ENCODE results near the gene RIN1. TPM values are rescaled to one million over a fixed set of nuclear protein-coding genes. Genes with fewer than 3 reads are reported as not detected.
A peak's percentile ranks its signal among the peaks of the same experiment; 100 is the strongest.

RIN1 gene
- total RNA-seq, 2 donors from 2014 or later = 1.6 to 3.4 TPM

- H3K36me3 Mint-ChIP-seq (ENCODE audit: low read depth) = peaks cover 57% of the 10 kb centered on the region
- no peaks in the 10 kb centered on the region for H3K9me3 Mint-ChIP-seq
- peak overlapping the region; percentile 95 for H3K4me3 Mint-ChIP-seq
- H3K27ac Mint-ChIP-seq = peak overlapping the region; percentile 98
- H3K27me3 Mint-ChIP-seq = no peaks in the 10 kb centered on the region
- peaks cover 17% of the 10 kb centered on the region for H3K4me1 Mint-ChIP-seq
- ATAC-seq (replicated peaks) = no peak
These were observed 6.9 kb upstream of the RIN1 start for GRCh38 chr11:66343176-66343575.

- Mint-ChIP-seq H3K4me1 (peaks cover 18% of the 10 kb centered on the region), H3K27ac (no peak overlapping the region), H3K9me3 (no peaks in the 10 kb centered on the region), H3K4me3 (no peak overlapping the region), H3K27me3 (no peaks in the 10 kb centered on the region), H3K36me3 (ENCODE audit: low read depth) (peaks cover 62% of the 10 kb centered on the region)
- no peak for ATAC-seq (replicated peaks)
These were observed 5.4 kb upstream of the RIN1 start for GRCh38 chr11:66341502-66342126.

GRCh38 chr11:66340596-66341501, 4.6 kb upstream of the RIN1 start:
- Mint-ChIP-seq H3K4me3 (no peak overlapping the region), H3K36me3 (ENCODE audit: low read depth) (peaks cover 67% of the 10 kb centered on the region), H3K27me3 (no peaks in the 10 kb centered on the region), H3K9me3 (no peaks in the 10 kb centered on the region), H3K4me1 (peaks cover 24% of the 10 kb centered on the region), H3K27ac (no peak overlapping the region)
- ATAC-seq (replicated peaks) = no peak

GRCh38 chr11:66339686-66340483, 3.7 kb upstream of the RIN1 start:
- H3K4me3 Mint-ChIP-seq = no peak overlapping the region
- H3K27ac Mint-ChIP-seq = no peak overlapping the region
- peaks cover 63% of the 10 kb centered on the region for H3K36me3 Mint-ChIP-seq (ENCODE audit: low read depth)
- no peaks in the 10 kb centered on the region for H3K27me3 Mint-ChIP-seq
- ATAC-seq (replicated peaks) = no peak
- H3K9me3 Mint-ChIP-seq = no peaks in the 10 kb centered on the region
- peaks cover 24% of the 10 kb centered on the region for H3K4me1 Mint-ChIP-seq

GRCh38 chr11:66339162-66339675, 3.0 kb upstream of the RIN1 start:
- Mint-ChIP-seq H3K27ac (peak overlapping the region; percentile 75), H3K4me3 (no peak overlapping the region), H3K36me3 (ENCODE audit: low read depth) (peaks cover 60% of the 10 kb centered on the region), H3K9me3 (no peaks in the 10 kb centered on the region), H3K27me3 (no peaks in the 10 kb centered on the region), H3K4me1 (peaks cover 24% of the 10 kb centered on the region)
- ATAC-seq (replicated peaks) = no peak

GRCh38 chr11:66338276-66339161, 2.3 kb upstream of the RIN1 start:
- H3K9me3 Mint-ChIP-seq = no peaks in the 10 kb centered on the region
- H3K4me3 Mint-ChIP-seq = no peak overlapping the region
- H3K27me3 Mint-ChIP-seq = no peaks in the 10 kb centered on the region
- H3K4me1 Mint-ChIP-seq = peaks cover 21% of the 10 kb centered on the region
- H3K27ac Mint-ChIP-seq = peak overlapping the region; percentile 75
- peaks cover 60% of the 10 kb centered on the region for H3K36me3 Mint-ChIP-seq (ENCODE audit: low read depth)
- no peak for ATAC-seq (replicated peaks)

GRCh38 chr11:66337103-66337899, 1.1 kb upstream of the RIN1 start:
- Mint-ChIP-seq H3K4me3 (peak overlapping the region; percentile 73), H3K36me3 (ENCODE audit: low read depth) (peaks cover 50% of the 10 kb centered on the region)

GRCh38 chr11:66335531-66336233, 552 bp downstream of the RIN1 start:
- peak overlapping the region; percentile 92 for H3K27ac Mint-ChIP-seq
- H3K9me3 Mint-ChIP-seq = no peaks in the 10 kb centered on the region
- H3K4me3 Mint-ChIP-seq = peak overlapping the region; percentile 73
- peaks cover 34% of the 10 kb centered on the region for H3K36me3 Mint-ChIP-seq (ENCODE audit: low read depth)
- ATAC-seq (replicated peaks) = no peak
- H3K4me1 Mint-ChIP-seq = peaks cover 12% of the 10 kb centered on the region
- H3K27me3 Mint-ChIP-seq = no peaks in the 10 kb centered on the region

More at GRCh38 chr11:66337103-66337899, 1.1 kb upstream of the RIN1 start:
- Mint-ChIP-seq H3K27ac (peak overlapping the region; percentile 92), H3K9me3 (no peaks in the 10 kb centered on the region), H3K4me1 (peaks cover 12% of the 10 kb centered on the region), H3K27me3 (no peaks in the 10 kb centered on the region)
- no peak for ATAC-seq (replicated peaks)

GRCh38 chr11:66334605-66335442, 1.4 kb downstream of the RIN1 start:
- H3K9me3 Mint-ChIP-seq = no peaks in the 10 kb centered on the region
- H3K4me1 Mint-ChIP-seq = peaks cover 12% of the 10 kb centered on the region
- peak overlapping the region; percentile 39 for H3K4me3 Mint-ChIP-seq
- peak overlapping the region; percentile 62 for H3K27ac Mint-ChIP-seq
- ATAC-seq (replicated peaks) = no peak
- H3K27me3 Mint-ChIP-seq = no peaks in the 10 kb centered on the region
- peaks cover 26% of the 10 kb centered on the region for H3K36me3 Mint-ChIP-seq (ENCODE audit: low read depth)

GRCh38 chr11:66333896-66334604, 2.2 kb downstream of the RIN1 start:
- ATAC-seq (replicated peaks) = no peak
- H3K4me1 Mint-ChIP-seq = peaks cover 12% of the 10 kb centered on the region

GRCh38 chr11:66333220-66333877, 2.9 kb downstream of the RIN1 start:
- no peak for ATAC-seq (replicated peaks)
- Mint-ChIP-seq H3K4me1 (peaks cover 12% of the 10 kb centered on the region), H3K27me3 (no peaks in the 10 kb centered on the region), H3K36me3 (ENCODE audit: low read depth) (peaks cover 16% of the 10 kb centered on the region), H3K27ac (no peak overlapping the region), H3K9me3 (no peaks in the 10 kb centered on the region), H3K4me3 (no peak overlapping the region)

More at GRCh38 chr11:66333896-66334604, 2.2 kb downstream of the RIN1 start:
- no peaks in the 10 kb centered on the region for H3K27me3 Mint-ChIP-seq
- H3K9me3 Mint-ChIP-seq = no peaks in the 10 kb centered on the region
- peaks cover 22% of the 10 kb centered on the region for H3K36me3 Mint-ChIP-seq (ENCODE audit: low read depth)
- no peak overlapping the region for H3K4me3 Mint-ChIP-seq
- H3K27ac Mint-ChIP-seq = no peak overlapping the region
